Urothelium cell line (cell line): Measurements from ENCODE around the gene SMURF1.
"Not testable (repeated sequence)": the region's sequence is repeated elsewhere in the genome, so short reads cannot be mapped to it uniquely, and the experiment has no call there.

ENCODE experiments used
- DNase-seq: peaks from one replicate; pipeline ENCODE4 v3.0.0; 2011; ENCODE audit warnings: low spot score, mixed read lengths
- FAIRE-seq: peaks from 2 replicates; lab custom pipeline; 2011; peaks lifted over from hg19 to GRCh38; lab: Jason Lieb, UNC

Gene SMURF1

DNA sequence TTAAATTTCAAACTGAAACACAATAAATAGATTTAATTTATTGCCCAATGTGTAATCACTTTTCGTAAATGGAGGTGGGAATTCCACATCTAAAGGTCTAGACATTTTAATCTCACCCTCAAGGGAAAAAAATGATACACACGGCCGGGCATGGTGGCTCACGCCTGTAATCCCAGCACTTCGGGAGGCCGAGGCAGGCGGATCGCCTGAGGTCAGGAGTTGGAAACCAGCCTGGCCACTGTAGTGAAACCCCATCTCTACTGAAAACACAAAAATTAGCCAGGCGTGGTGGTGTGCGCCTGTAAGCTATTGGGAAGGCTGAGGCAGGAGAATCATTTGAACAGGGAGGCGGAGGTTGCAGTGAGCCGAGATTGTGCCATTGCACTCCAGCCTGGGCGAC lies 42.4 kb downstream of the SMURF1 start:
- not testable (repeated sequence) for DNase-seq, FAIRE-seq

DNA sequence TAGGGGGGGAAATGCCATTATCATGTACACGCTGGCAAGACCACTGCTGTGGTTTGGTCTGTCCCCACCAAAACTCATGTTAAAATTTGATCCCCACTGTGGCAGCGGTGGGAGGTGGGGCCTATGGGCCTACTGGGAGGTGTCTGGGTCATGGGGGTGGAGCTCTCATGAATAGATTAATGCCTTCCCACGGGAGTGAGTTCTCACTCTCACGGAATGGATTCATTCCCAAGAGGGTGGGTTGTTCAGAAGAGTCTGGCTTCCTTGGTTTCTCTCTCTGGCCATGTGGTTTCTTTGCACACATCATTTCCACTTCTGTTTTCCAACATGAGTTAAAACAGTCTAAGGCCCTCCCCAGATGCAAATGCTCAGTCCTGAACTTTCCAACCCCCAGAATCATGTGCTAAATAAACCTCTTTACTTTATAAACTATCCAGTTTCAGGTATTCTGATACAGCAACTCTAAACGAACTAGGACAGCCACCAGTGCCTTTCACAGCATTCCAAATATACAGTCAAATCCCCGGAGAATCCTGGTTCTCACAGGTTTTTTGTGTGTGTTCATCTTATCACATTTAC lies 44.3 kb downstream of the SMURF1 start:
- FAIRE-seq (no peak), DNase-seq (no peak)

DNA sequence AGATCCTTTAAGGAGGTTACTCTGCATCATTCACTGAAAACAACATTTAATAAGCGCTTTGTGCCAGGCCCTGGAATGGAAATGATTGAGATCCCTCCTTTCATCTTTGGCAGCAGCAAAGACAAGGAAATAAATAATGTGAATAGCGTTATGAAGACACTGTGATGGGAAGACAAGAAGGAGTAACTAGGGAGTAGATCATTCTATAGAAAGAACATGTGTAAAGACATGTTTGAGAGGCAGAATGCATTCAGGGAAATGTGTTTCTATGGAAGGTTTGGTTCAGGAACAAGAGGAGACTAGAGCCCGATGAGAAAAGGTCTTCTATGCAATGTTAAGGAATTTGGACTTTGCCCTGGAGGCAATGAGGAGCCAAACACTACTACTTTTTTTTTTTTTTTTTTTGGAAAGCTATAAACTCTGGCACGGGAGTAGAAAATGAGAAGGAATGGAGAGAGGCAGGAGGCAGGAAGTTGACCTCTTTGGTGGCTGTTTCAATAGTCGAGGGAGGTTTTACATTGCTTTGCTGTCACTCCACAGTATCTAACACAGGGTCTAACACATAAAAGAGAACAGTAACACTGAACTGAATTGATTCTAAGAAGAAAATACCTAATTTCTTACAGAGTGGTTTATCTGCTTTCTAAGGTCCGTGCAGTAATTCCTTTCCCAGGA lies 44.9 kb downstream of the SMURF1 start:
- FAIRE-seq = no peak
- no peak for DNase-seq

DNA sequence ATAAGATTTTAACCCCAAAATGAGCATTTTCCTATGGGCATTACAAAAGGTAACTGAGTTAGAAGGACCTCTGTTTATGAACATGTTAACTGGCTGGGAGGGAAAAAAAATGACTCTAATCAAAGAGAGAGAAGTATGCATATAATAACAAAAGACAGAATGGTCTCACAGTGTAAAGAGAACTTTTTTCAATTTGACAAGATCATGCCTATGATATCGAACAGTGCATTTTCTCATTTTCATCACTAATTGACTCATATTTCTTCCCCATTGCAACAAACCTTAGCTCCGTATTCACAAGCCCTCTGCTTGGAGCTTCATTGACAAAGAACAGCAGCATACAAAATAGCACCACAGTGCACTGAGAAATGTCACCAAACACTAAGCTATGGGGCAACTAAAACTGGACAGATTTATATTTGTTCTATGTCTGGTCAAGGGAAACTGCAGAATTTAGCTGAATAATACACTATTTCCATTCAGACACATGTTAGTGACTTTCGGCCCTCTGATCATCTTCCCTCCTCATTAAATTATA lies 45.6 kb downstream of the SMURF1 start:
- DNase-seq = no peak
- no peak for FAIRE-seq

DNA sequence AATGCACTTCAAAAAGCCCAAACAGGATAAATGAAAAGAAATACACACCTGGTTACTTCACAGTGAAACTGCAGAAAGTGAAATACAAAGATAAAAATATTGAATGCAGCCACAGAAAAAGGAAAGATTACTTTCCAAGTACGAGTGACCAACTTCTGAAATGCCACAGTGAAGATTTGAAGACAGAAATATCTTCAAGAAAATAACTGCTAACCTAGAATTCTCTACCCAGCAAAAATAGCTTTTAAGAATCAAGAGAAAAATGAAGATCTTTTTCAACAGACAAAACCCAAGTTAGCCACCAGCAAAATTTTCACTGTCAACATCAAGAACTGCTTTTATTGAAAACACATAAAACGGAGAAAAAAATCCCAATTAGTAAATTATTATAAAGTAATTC lies 46.2 kb downstream of the SMURF1 start:
- FAIRE-seq = no peak
- DNase-seq = no peak

DNA sequence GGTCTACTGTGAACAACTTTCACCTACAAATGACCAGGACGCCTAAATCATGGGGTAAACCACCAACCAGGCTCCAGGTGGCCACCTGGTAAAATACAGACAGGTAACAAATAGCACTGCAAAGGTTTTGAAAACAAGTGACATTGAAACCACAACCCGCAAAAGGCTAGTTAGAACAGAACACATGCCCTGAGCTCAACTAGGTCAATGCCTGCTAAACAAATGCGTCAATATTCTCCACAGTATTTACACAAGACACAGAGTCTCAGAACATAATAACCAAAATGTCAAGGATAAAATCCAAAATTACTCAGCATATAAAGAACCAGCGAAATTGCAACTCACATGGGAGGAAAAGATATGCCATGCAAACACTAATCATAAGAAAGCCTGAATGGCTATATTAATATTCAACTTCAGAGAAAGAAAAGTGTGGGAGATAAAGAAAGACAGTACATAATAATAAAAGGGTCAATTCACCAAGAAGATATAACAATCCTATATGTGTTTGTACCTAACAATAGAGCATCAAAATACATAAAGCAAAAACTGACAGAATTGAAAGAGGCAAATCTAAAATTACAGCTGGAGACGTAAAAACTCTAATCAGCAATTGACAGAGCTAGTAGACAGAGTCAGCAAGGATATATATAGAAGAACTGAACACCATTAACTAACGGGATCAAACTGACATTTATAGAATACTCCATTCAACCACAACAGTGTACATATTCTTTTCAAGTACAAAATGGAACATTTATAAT lies 47.6 kb downstream of the SMURF1 start:
- no peak for DNase-seq
- peak; percentile 77 for FAIRE-seq

DNA sequence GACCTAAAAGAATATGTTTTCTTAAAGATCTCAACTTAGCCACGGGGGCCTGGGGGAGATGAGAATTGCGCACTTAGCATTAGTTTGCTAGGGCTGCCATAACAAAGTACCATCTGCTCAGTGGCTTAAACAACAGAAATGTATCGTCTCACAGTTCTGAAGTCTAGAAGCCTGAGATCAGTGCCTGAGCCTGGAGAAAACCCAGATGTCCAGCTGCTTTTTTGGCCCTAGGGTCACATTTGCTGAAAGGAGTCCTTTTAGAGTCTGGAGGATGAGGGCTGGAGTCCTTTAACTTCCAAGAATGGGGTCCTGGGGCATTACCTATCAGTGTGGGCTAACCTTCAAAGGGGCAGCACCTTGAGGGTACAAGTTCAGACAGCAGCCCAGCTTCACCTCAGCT lies 48.2 kb downstream of the SMURF1 start:
- no peak for FAIRE-seq

DNA sequence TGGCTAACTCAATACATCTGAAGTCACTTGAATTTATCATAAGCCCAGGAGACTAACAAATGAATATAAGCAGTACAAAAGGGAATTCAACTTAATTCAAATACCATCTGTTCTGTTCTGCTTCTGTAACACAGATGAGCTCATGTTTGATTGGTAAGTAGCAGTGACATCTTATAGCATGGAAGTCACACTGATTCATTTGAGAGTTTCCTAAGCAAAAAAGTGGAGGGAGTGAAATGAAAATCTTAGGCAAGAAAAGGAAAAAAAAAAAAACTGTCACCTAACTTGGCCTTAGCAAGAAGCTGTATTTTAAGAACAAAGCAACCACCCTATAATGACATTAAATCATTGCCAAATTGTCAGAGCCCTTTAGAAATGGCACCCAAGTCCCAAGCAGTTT lies 49.5 kb downstream of the SMURF1 start:
- DNase-seq (no peak), FAIRE-seq (no peak)

More for the DNA sequence above, 48.2 kb downstream of the SMURF1 start:
- DNase-seq = no peak

DNA sequence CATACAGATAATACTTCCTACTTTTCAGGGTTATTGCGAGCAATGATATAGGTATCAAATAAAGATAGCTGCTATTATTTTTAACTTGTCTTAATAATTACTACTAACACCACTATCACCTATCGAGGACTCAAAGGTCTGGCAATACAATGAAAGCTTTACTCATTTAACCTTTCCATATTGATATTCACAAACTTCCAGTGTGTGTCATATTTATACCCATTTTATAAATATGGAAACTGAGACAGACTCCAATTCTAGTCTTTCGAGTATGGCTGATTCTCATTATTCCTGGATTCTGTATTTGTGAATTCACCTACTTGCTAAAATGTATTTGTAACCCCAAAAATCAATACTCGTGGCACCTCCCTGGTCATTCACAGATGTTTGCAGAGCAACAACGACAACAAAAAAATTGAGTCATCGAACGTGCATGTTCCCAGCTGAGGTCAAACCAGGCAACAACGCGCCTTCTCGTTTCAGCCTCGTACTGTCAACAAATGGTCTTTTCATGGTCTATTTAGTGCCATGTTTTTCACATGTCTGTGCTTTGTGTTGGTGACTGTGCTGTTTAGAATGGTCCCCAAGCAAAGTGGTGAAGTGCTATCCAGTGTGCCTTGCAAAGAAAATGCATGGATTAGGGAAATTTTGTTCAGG lies 51.7 kb downstream of the SMURF1 start:
- FAIRE-seq (peak; percentile 91), DNase-seq (no peak)

DNA sequence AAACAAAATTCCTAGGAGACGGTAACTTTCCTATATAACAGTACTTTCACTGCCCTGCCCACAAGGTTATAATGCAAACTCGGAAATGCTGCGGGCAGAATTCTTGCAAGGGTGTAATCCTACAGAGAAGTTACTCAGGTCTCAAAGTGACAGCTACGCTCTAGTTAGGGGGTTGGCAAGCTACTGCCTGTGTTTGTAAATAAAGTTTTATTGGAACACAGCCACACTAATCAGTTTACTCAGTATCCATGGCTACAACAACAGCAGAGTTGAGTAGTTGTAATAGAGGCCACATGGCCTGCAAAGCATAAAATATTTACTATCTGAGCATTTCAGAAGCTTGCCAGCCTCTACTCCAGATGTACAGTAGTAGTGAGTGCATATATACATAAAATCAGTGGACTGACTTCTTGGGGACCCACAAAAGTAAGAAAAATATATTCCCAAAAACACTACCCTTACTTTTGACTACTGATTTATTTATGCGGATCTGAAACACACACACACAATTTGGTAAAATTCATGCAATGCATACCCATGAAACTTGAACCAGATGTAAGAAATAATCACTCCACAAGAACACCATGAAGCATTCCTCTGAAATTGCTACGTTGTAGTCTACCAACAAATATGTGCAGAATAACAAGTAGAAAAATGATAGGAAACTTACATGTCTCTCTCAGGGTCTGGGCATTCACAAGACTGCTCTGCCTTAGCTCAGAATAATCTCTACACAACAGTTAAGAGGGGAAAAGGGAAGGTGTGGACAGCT lies 53.0 kb downstream of the SMURF1 start:
- FAIRE-seq = no peak
- DNase-seq = no peak

DNA sequence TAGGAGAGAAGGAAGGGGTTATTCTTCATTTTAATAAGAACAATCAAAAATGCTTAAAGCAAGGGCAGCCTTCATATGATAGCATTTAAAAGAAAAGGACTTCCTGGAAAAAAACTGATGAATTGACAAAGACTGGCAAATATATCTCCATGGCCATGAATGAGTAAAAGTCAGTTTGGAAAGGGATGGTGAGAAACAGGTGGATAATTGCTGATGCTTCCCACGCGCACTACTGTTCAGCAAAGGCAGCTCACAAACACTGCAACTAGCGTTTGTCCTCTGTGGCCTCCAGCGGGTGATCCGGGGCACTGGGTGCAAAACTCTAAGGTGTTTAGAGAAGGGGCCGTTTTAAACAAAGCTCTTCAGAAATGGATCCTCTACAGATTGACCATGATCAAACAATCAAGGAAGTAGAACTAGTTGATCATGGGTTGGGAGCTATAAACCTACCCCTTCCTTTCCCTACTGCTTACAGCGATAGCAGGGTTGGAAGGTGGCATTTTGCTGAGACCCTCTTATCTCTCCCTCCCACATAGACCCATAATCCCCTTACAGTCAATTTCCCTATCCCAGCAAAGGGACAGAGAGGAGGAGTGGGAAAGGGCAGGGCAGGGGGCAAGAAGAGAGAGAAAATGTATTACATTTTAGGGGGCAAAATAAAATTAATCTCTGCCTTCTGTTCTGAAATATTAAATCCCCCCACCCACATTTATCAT lies 53.8 kb downstream of the SMURF1 start:
- DNase-seq = no peak
- no peak for FAIRE-seq

DNA sequence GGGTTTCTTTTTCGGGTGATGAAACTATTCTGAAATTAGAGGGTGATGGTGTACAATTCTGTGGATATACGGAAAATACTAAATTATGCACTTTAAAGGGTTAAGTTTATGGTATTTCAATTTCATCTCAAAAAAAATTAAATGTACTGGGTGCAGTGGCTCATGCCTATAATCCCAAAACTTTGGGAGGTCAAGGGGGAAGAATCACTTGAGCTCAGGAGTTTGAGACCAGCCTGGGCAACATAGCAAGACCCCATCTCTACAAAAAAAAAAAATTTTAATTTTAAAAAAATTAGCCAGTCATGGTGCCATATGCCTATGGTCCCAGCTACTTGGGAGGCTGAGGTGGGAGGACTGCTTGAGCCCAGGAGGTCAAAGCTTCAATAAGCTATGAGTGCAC lies 57.0 kb downstream of the SMURF1 start:
- no peak for FAIRE-seq

DNA sequence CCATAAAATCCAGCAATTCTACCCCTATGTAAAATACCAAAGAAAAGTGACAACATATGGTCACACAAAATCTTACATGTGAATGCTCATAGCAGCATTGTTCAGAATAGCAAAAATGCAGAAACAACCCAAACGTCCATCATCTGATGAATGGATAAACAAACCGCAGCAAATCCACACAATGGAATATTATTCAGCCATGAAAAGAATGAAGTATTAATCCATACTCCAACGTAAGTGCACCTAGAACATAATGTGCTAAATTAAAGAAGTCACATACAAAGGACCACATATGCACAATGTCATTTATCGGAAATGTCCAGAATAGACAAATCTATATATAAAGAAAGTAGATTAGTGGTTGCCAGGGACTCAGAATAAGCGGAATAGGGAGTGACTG lies 57.4 kb downstream of the SMURF1 start:
- FAIRE-seq (no peak), DNase-seq (no peak)

More for the DNA sequence above, 57.0 kb downstream of the SMURF1 start:
- DNase-seq = no peak

DNA sequence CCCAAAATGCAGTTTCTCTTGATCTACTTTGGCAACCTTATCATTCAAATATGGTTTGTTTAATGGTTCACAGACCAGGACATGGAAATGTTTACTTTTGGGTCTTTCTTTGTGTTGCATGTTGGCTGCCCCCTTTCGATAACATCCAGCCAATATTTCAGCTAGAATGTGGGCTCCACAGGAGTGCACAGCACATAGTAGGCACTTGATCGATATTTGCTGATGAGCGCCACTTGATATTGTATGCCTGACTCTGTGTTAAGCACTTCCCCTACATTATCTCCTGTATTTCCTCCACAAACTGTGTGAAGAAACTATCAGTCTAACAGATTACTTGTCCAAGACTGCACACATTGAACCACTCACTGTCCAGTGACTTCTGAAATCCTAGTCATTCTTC lies 60.2 kb downstream of the SMURF1 start:
- FAIRE-seq = no peak
- DNase-seq = no peak

DNA sequence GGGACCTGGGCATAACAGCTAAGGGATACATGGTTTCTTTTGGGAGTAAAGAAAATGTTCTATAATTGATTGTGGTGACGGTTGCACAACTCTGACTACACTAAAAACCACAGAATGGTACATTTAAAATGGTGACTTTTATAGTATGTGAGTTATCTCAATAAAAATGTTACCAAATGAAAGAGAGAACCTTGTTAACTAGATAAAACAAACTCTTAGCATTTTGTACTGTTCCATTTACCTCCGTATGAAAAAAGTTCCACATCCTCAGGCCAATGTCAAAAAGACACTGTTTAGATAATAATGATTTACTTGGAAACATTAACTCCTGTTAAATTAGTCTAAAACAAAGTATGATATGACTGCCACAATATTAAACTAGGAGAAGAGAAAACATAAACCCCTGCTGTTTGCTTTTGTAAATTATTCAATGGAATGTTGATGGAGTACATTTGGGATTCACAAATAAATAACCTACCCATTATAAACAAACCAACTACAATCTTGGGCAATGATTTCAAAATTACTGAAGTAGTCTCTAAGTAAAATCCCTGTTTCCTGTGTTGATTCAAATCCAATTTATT lies 60.7 kb downstream of the SMURF1 start:
- DNase-seq = no peak
- FAIRE-seq = no peak

DNA sequence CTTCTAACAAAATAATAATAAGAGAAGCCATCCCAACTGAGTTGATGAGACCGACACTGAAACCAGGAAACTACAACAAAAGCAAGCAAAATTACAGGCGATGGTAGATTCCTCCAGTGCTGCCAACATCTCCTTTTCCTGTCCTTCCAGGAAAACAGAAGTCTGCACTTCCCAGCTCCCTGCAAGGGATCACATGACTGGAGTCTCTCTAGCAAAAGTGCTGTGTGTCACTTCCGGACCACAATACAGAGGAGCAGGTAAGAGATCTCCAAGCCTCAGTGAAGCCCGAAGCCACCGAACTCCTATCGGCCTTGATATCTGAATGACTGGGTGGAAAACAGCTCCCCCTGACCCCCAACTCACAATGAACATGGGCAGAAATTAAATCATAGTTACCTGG lies 63.2 kb downstream of the SMURF1 start:
- FAIRE-seq (no peak), DNase-seq (no peak)

DNA sequence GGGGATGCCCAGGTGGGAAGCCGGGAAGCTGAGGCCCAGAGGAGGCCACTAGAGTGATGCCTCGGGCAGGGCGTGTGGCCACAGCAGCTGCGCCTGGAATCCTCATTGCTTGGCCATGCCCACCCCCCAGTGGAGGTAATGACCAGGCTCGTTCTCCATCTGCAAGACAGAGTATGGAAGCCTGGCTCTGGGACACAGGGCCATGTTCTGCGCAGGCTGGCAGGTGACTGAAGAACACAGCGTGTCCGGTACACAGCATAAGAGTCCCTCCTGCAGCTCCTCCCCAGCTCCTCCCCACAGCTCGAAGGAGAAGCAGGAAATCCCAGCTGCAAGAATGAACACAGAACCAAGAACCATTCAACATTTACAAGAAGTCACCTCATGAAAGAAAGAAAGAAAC lies 64.8 kb downstream of the SMURF1 start:
- FAIRE-seq (no peak), DNase-seq (no peak)

DNA sequence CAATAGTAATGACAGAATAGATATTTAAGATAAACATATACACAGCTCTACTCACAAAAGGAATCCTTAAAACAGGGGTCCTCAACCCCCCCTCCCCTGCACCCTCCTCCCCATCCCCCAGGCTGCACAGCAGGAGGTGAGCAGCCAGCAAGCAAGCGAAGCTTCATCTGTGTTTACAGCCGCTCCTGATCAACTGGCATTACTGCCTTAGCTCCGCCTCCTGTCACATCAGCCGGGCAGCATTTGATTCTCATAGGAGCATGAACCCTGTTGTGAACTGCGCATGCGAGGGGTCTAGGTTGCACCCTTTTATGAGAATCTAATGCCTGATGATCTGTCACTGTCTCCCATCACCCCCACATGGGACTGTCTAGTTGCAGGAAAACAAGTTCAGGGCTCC lies 65.5 kb downstream of the SMURF1 start:
- FAIRE-seq (no peak), DNase-seq (no peak)

DNA sequence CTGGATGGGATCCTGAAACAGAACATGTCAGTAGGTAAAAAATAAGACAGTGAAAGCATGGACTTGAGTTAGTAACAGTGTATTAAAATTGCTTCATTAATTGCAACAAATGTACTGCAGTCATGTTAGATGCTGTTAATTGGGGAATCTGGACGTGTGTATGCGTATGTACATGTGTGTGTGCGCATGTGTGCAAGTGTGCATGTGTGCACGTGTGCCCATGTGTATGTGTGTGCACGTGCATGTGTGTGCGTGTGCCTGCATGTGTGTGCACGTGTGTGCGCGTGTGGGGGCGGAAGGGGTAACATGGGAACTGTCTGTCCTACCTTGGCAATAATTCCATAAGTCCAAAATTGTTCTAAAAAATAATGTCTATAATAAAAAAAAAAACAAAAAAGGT lies 67.3 kb downstream of the SMURF1 start:
- no peak for DNase-seq
- peak; percentile 66 for FAIRE-seq
